GM18519 (cell line): ENCODE results near the gene MFN2.
"Not testable (repeated sequence)": the region's sequence is repeated elsewhere in the genome, so short reads cannot be mapped to it uniquely, and the experiment has no call there.

Experiments used
- ATAC-seq: cut with Tn5 transposase; IDR thresholded peaks from one replicate; pipeline ENCODE4 v1.9.1; 2021; ENCODE audit warnings: mild to moderate bottlenecking, moderate library complexity; ENCODE audit not compliant: unreplicated experiment, low FRiP score

The MFN2 gene

GRCh38 chr1:11979851-11980675 is at the start of gene MFN2:
TSS of gene MFN2 (plus strand) at chr1:11980444. CDS start at chr1:11989169, 8,725 bp downstream.
- ATAC-seq, result peak; percentile 83

GRCh38 chr1:11930571-11931445 is 49.4 kb upstream of the MFN2 start:
- ATAC-seq, result no peak

- ATAC-seq, result no peak
Observed at GRCh38 chr1:11931845-11932244, 48.4 kb upstream of the MFN2 start.

- peak; percentile 64 for ATAC-seq
Observed at GRCh38 chr1:11934302-11935056, 45.8 kb upstream of the MFN2 start, which contains the start of gene PLOD1. TSS of gene PLOD1 (plus strand) at chr1:11934717. CDS start at chr1:11934780, 63 bp downstream.

- no peak for ATAC-seq
Observed at GRCh38 chr1:11935057-11935412, 45.2 kb upstream of the MFN2 start.

- not testable (repeated sequence) for ATAC-seq
Observed at GRCh38 chr1:11935733-11936132, 44.5 kb upstream of the MFN2 start.

GRCh38 chr1:11938722-11939526 is 41.3 kb upstream of the MFN2 start:
- no peak for ATAC-seq

GRCh38 chr1:11939794-11940193 is 40.5 kb upstream of the MFN2 start:
- not testable (repeated sequence) for ATAC-seq

- ATAC-seq, result no peak
Observed at GRCh38 chr1:11940260-11940921, 39.9 kb upstream of the MFN2 start.

- no peak for ATAC-seq
Observed at GRCh38 chr1:11942280-11942679, 38.0 kb upstream of the MFN2 start.

- no peak for ATAC-seq
Observed at GRCh38 chr1:11943619-11944018, 36.6 kb upstream of the MFN2 start.

GRCh38 chr1:11944358-11944931 is 35.8 kb upstream of the MFN2 start:
- ATAC-seq, result no peak

GRCh38 chr1:11946647-11947046 is 33.6 kb upstream of the MFN2 start:
- ATAC-seq, result no peak

- ATAC-seq, result no peak
Observed at GRCh38 chr1:11948822-11949458, 31.3 kb upstream of the MFN2 start.

- ATAC-seq, result no peak
Observed at GRCh38 chr1:11951901-11952300, 28.3 kb upstream of the MFN2 start.

- no peak for ATAC-seq
Observed at GRCh38 chr1:11952455-11953109, 27.7 kb upstream of the MFN2 start.

GRCh38 chr1:11955221-11955620 is 25.0 kb upstream of the MFN2 start:
- no peak for ATAC-seq

- ATAC-seq, result no peak
Observed at GRCh38 chr1:11957398-11957797, 22.8 kb upstream of the MFN2 start.
